PC-3 (cell line): ENCODE measurements around the gene OR5B12. TPM values are rescaled to one million over a fixed set of nuclear protein-coding genes. Genes with fewer than 3 reads are reported as not detected.

Experiments used
- ATAC-seq: fragments of 200-7000 bp; cut with Tn5 transposase; 2 replicates; pipeline ENCODE4 v1.9.1; 2020; ENCODE audit warnings: mild to moderate bottlenecking, moderate library complexity
- BruUV-seq: library from RNA; stranded (reverse); fragments of 400-500 nt; replicated peaks from 2 replicates; lab custom pipeline; 2021; lab: Mats Ljungman, UMichigan
- CTCF ChIA-PET: fragments of 300-600 bp; sonication (Branson Sonifier 250); formaldehyde crosslinking; loops from one replicate; lab custom pipeline; 2022; ENCODE audit warnings: antibody characterized with exemption; lab: Charles Lee
- POLR2A ChIA-PET: fragments of 300-600 bp; sonication (Branson Sonifier 250); formaldehyde crosslinking; loops from one replicate; lab custom pipeline; 2022; ENCODE audit warnings: antibody characterized with exemption; ENCODE audit not compliant: unreplicated experiment; lab: Charles Lee
- DNase-seq: peaks from one replicate; pipeline ENCODE4 v3.0.0-alpha.2; 2015
- H2AFZ ChIP-seq: fragments of 300-600 bp; sonication (generic); 2 replicates; pipeline ENCODE4 v1.6.0; 2016; ENCODE audit warnings: antibody characterized with exemption, low read length
- H3F3A ChIP-seq: fragments of 300-600 bp; sonication (generic); one replicate; pipeline ENCODE4 v1.6.0; 2017; ENCODE audit warnings: antibody characterized with exemption, low read length, control low read depth, mild to moderate bottlenecking; ENCODE audit not compliant: unreplicated experiment
- H3K27ac ChIP-seq: fragments of 300-600 bp; sonication (generic); 2 replicates; pipeline ENCODE4 v1.5.1; 2016; ENCODE audit warnings: mild to moderate bottlenecking, low read length
- H3K27me3 ChIP-seq: fragments of 300-600 bp; sonication (generic); 2 replicates; pipeline ENCODE4 v1.6.1; 2016; ENCODE audit warnings: low read length, mixed read lengths
- H3K36me3 ChIP-seq: fragments of 300-600 bp; sonication (generic); 2 replicates; pipeline ENCODE4 v1.6.1; 2016; ENCODE audit warnings: low read depth, mixed run types, low read length, mixed read lengths
- H3K4me1 ChIP-seq: fragments of 300-600 bp; sonication (generic); 2 replicates; pipeline ENCODE4 v1.5.1; 2016; ENCODE audit warnings: low read length; ENCODE audit not compliant: insufficient read depth
- H3K4me2 ChIP-seq: fragments of 300-600 bp; sonication (generic); 2 replicates; pipeline ENCODE4 v1.6.0; 2016; ENCODE audit warnings: low read length
- H3K4me3 ChIP-seq: fragments of 300-600 bp; sonication (generic); 2 replicates; pipeline ENCODE4 v1.5.1; 2016; ENCODE audit warnings: mild to moderate bottlenecking, low read length, mixed read lengths
- H3K79me2 ChIP-seq: fragments of 300-600 bp; sonication (generic); 2 replicates; pipeline ENCODE4 v1.6.1; 2017; ENCODE audit warnings: low read length, mixed read lengths
- H3K9ac ChIP-seq: fragments of 300-600 bp; sonication (generic); 2 replicates; pipeline ENCODE4 v1.6.0; 2016; ENCODE audit warnings: mild to moderate bottlenecking, low read length
- H3K9me2 ChIP-seq: fragments of 300-600 bp; sonication (generic); replicated peaks from 2 replicates; pipeline ENCODE4 v1.6.1; 2016; ENCODE audit warnings: mixed run types, low read length, mixed read lengths
- H3K9me3 ChIP-seq: fragments of 300-600 bp; sonication (generic); 2 replicates; pipeline ENCODE4 v1.6.1; 2016; ENCODE audit warnings: low read length, mixed read lengths
- H4K20me1 ChIP-seq: fragments of 300-600 bp; sonication (generic); 2 replicates; pipeline ENCODE4 v1.6.1; 2016; ENCODE audit warnings: low read length, mixed read lengths
- CTCF ChIP-seq: fragments of 300-600 bp; sonication (generic); conservative IDR thresholded peaks from 2 replicates; pipeline ENCODE4 v1.5.1; 2017; ENCODE audit warnings: antibody characterized with exemption, low read depth, mild to moderate bottlenecking, low read length
- EZH2 ChIP-seq: fragments of 300-600 bp; sonication (generic); IDR thresholded peaks from one replicate; pipeline ENCODE4 v1.6.1; 2017; ENCODE audit warnings: antibody characterized with exemption, mild to moderate bottlenecking, low read length; ENCODE audit not compliant: unreplicated experiment
- EZH2phosphoT487 ChIP-seq: fragments of 300-600 bp; sonication (generic); IDR thresholded peaks from 2 replicates; pipeline ENCODE4 v1.6.1; 2018; ENCODE audit warnings: mild to moderate bottlenecking, antibody characterized with exemption, low read length, borderline replicate concordance
- intact Hi-C: fragments of 100-400 bp; cut with micrococcal nuclease; formaldehyde crosslinking; loops from 2 replicates; pipeline ENCODE4 v1.9.0; 2023
- total RNA-seq: library from RNA; depleted of rRNA; stranded (reverse); fragments of >200 nt; gene quantifications from 2 replicates; pipeline ENCODE4 v1.2.3, GENCODE V29; 2014; rRNA removed

Gene OR5B12
- total RNA-seq, 1 experiment from 2014 or later, result not detected

DNA sequence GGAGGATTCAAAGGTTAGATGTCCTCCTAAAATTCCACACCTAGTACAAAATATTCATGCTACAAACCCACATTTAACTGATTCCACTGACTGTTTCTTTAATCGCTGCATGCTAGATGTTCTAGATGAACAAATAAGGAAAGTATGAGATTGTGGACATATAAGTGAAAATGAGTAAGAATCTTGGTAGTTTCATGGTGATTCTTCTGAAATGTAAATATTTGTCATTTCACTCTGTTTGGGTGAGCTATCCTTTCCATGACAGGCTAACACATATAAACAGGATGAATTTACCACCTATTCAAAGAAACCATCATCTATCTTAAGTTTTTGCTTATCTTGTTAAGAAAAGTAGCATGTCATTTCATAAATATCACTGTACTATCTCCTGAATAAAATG is 50.2 kb downstream of the OR5B12 start:
- Histone ChIP-seq H3K27me3 (no peaks in the 10 kb centered on the region), H3K9me3 (no peaks in the 10 kb centered on the region; the same call in 1 of the 2 replicates), H3K9ac (peak overlapping the region; percentile 60), H3K9me2 (no peaks in the 10 kb centered on the region), H3K79me2 (no peaks in the 10 kb centered on the region), H4K20me1 (no peaks in the 10 kb centered on the region), H2AFZ (no peak overlapping the region), H3K36me3 (peaks cover 5% of the 10 kb centered on the region; the same call in 1 of the 2 replicates), H3F3A (peaks cover 27% of the 10 kb centered on the region), H3K4me2 (peak overlapping the region; percentile 73), H3K27ac (peak overlapping the region; percentile 89), H3K4me3 (peak overlapping the region; percentile 38; the same call in 1 of the 2 replicates), H3K4me1 (peaks cover 55% of the 10 kb centered on the region)
- peak; percentile 59 for ATAC-seq
- ChIA-PET POLR2A (interaction anchor here (0.6 to 1.1 kb wide), 2 partner anchors 57 to 76 kb away, joined by 3 to 5 read pairs; no protein-coding TSS in a partner anchor), CTCF (interaction anchor here (1.0 kb wide), 1 partner anchor 591 kb away, joined by 3 read pairs; no protein-coding TSS in a partner anchor)
- intact Hi-C loops, result loop anchor here (5.0 kb wide), 3 partner anchors 105 to 630 kb away; partner anchors contain the start of genes CTNND1, LPXN and ZFP91
- BruUV-seq, result no TSS peak
- peak; percentile 93 for DNase-seq
- TF ChIP-seq EZH2 (no peak), CTCF (no peak), EZH2phosphoT487 (no peak)

GRCh38 chr11:58390551-58391063 is 51.4 kb downstream of the OR5B12 start:
- no peaks in the 10 kb centered on the region; the same call in 1 of the 2 replicates for H3K9me3 ChIP-seq
- peaks cover 48% of the 10 kb centered on the region for H3K4me1 ChIP-seq
- CTCF ChIA-PET, result no interaction called here
- H3F3A ChIP-seq, result peaks cover 27% of the 10 kb centered on the region
- no peak overlapping the region for H3K9ac ChIP-seq
- H3K27ac ChIP-seq, result peak overlapping the region; percentile 89
- POLR2A ChIA-PET, result no interaction called here
- BruUV-seq, result no TSS peak
- no peaks in the 10 kb centered on the region for H4K20me1 ChIP-seq
- H3K9me2 ChIP-seq, result no peaks in the 10 kb centered on the region
- H2AFZ ChIP-seq, result no peak overlapping the region
- peaks cover 5% of the 10 kb centered on the region; the same call in 1 of the 2 replicates for H3K36me3 ChIP-seq
- no peaks in the 10 kb centered on the region for H3K79me2 ChIP-seq
- no peak for DNase-seq
- H3K4me2 ChIP-seq, result no peak overlapping the region
- no peak for TF ChIP-seq CTCF
- TF ChIP-seq EZH2phosphoT487, result no peak
- TF ChIP-seq EZH2, result no peak
- intact Hi-C loops, result loop anchor here (5.0 kb wide), 3 partner anchors 103 to 628 kb away; partner anchors contain the start of genes CTNND1, LPXN and ZFP91
- no peaks in the 10 kb centered on the region for H3K27me3 ChIP-seq
- no peak for ATAC-seq
- no peak overlapping the region for H3K4me3 ChIP-seq

Other genes with a start within 250 kb of the OR5B12 start
- gene OR1S2, start 238.1 kb downstream of the OR5B12 start, total RNA-seq, result not detected in 2 replicates
- gene OR1S1, start 229.5 kb downstream of the OR5B12 start, total RNA-seq, result not detected in 2 replicates
- gene OR10Q1, start 213.3 kb downstream of the OR5B12 start, total RNA-seq, result not detected in 2 replicates
- not detected in 2 replicates for gene OR10W1, start 174.0 kb downstream of the OR5B12 start, total RNA-seq
- gene OR5B17, start 83.2 kb downstream of the OR5B12 start, total RNA-seq, result not detected in 2 replicates
- gene OR5B3, start 35.4 kb downstream of the OR5B12 start, total RNA-seq, result not detected in 2 replicates
- not detected in 2 replicates for gene OR5B2, start 14.1 kb downstream of the OR5B12 start, total RNA-seq
- not detected in 2 replicates for gene OR5B21, start 65.9 kb upstream of the OR5B12 start, total RNA-seq
- gene LPXN, start 133.6 kb upstream of the OR5B12 start, total RNA-seq, result 12.1 and 20.2 TPM in 2 replicates
- gene ZFP91, start 136.8 kb upstream of the OR5B12 start, total RNA-seq, result 56.2 and 71.9 TPM in 2 replicates
- gene CNTF, start 180.4 kb upstream of the OR5B12 start, total RNA-seq, result 1.6 and 2.8 TPM in 2 replicates